Epithelial cell of esophagus (primary cell): ENCODE results near the gene SLC6A16.
A peak's percentile ranks its signal among the peaks of the same experiment; 100 is the strongest.
"Not testable (repeated sequence)": the region's sequence is repeated elsewhere in the genome, so short reads cannot be mapped to it uniquely, and the experiment has no call there.

Experiments
- DNase-seq: peaks from one replicate; pipeline ENCODE4 v3.0.0; 2010; ENCODE audit warnings: low read depth
- H3K4me3 ChIP-seq: 2 replicates; pipeline ENCODE4 v1.5.1; 2011; ENCODE audit warnings: mild to moderate bottlenecking, low read length, control low read depth
- CTCF ChIP-seq: IDR thresholded peaks from 2 replicates; pipeline ENCODE4 v1.5.1; 2011; ENCODE audit warnings: low read depth, mild to moderate bottlenecking, low read length, control low read depth, inconsistent platforms; ENCODE audit not compliant: insufficient read depth; ENCODE audit errors: missing control alignments

SLC6A16 gene

GRCh38 chr19:49335071-49335783 is 10.2 kb upstream of the SLC6A16 start, which contains the start of gene CD37:
CD37 (plus strand) TSS chr19:49335406; CDS start chr19:49335541, 135 bp downstream.
- no peak within 1 kb of the TSS for H3K4me3 ChIP-seq
- DNase-seq = no peak
- TF ChIP-seq CTCF = no peak

- no peak for DNase-seq
- no peak overlapping the region for H3K4me3 ChIP-seq
- no peak for TF ChIP-seq CTCF
Measured at GRCh38 chr19:49333811-49334288, 8.9 kb upstream of the SLC6A16 start.

- H3K4me3 ChIP-seq = no peak overlapping the region
- peak; percentile 21 for DNase-seq
- TF ChIP-seq CTCF = no peak
Measured at GRCh38 chr19:49333418-49333805, 8.4 kb upstream of the SLC6A16 start.

- DNase-seq, H3K4me3 ChIP-seq: not testable (repeated sequence)
Measured at GRCh38 chr19:49332691-49333417, 7.9 kb upstream of the SLC6A16 start.

GRCh38 chr19:49331616-49332055 is 6.6 kb upstream of the SLC6A16 start:
- no peak overlapping the region for H3K4me3 ChIP-seq
- DNase-seq = peak; percentile 62
- no peak for TF ChIP-seq CTCF

GRCh38 chr19:49331187-49331586 is 6.2 kb upstream of the SLC6A16 start:
- not testable (repeated sequence) for H3K4me3 ChIP-seq, DNase-seq

GRCh38 chr19:49328741-49329140 is 3.8 kb upstream of the SLC6A16 start:
- no peak overlapping the region for H3K4me3 ChIP-seq
- no peak for DNase-seq
- TF ChIP-seq CTCF = no peak
